NB4 (cell line): Measurements from ENCODE around the gene GCH1.
A peak's percentile ranks its signal among the peaks of the same experiment; 100 is the strongest.

Experiments used
- DNase-seq: peaks from one replicate; pipeline ENCODE4 v3.0.0; 2010; ENCODE audit warnings: low read depth
- H3K4me3 ChIP-seq: one replicate; pipeline ENCODE4 v1.5.1; 2011; ENCODE audit warnings: mild to moderate bottlenecking, low read depth, low read length, moderate library complexity
- CTCF ChIP-seq: IDR thresholded peaks from one replicate; pipeline ENCODE4 v1.5.1; 2012; ENCODE audit warnings: low read depth, low read length
- MAX ChIP-seq: IDR thresholded peaks from 2 replicates; pipeline ENCODE4 v1.6.1; 2011; ENCODE audit warnings: low read depth, low read length
- MYC ChIP-seq: IDR thresholded peaks from 2 replicates; pipeline ENCODE4 v1.6.1; 2011; ENCODE audit warnings: low read depth, low read length
- POLR2A ChIP-seq: IDR thresholded peaks from 2 replicates; pipeline ENCODE4 v1.6.1; 2011; ENCODE audit warnings: mild to moderate bottlenecking; ENCODE audit not compliant: insufficient read length; ENCODE audit errors: extremely low read depth

The GCH1 gene

GRCh38 chr14:54864526-54864925 is 38.1 kb downstream of the GCH1 start:
- no peak for TF ChIP-seq CTCF
- no peak for TF ChIP-seq MAX
- no peak for TF ChIP-seq POLR2A
- no peak for TF ChIP-seq MYC
- DNase-seq: no peak
- H3K4me3 ChIP-seq: no peak overlapping the region

GRCh38 chr14:54857830-54858269 is 44.8 kb downstream of the GCH1 start:
- TF ChIP-seq POLR2A: no peak
- no peak for TF ChIP-seq MYC
- TF ChIP-seq MAX: no peak
- TF ChIP-seq CTCF: no peak
- peak; percentile 85 for DNase-seq
- no peak overlapping the region for H3K4me3 ChIP-seq

- no peak for TF ChIP-seq MAX
- TF ChIP-seq CTCF: no peak
- TF ChIP-seq MYC: no peak
- TF ChIP-seq POLR2A: no peak
- H3K4me3 ChIP-seq: no peak overlapping the region
- no peak for DNase-seq
These were observed 46.5 kb downstream of the GCH1 start for GRCh38 chr14:54856152-54856551.

- TF ChIP-seq MYC: no peak
- TF ChIP-seq CTCF: no peak
- no peak for TF ChIP-seq POLR2A
- no peak for TF ChIP-seq MAX
- no peak for DNase-seq
- no peak overlapping the region for H3K4me3 ChIP-seq
These were observed 48.4 kb downstream of the GCH1 start for GRCh38 chr14:54854181-54854580.

- TF ChIP-seq POLR2A: no peak
- no peak for TF ChIP-seq CTCF
- no peak for TF ChIP-seq MYC
- no peak overlapping the region for H3K4me3 ChIP-seq
- no peak for DNase-seq
These were observed 49.3 kb downstream of the GCH1 start for GRCh38 chr14:54853339-54853738.

- H3K4me3 ChIP-seq: no peak overlapping the region
- DNase-seq: no peak
- TF ChIP-seq MYC (no peak), MAX (no peak), CTCF (no peak), POLR2A (no peak)
These were observed 50.4 kb downstream of the GCH1 start for GRCh38 chr14:54852215-54852614.
